Activated CD4-positive, alpha-beta T cell treated with anti-CD3 and anti-CD28 coated beads, Interleukin-10, Interleukin-2, amounts not matched to agents 100 ng/mL and 50 ng/mL, durations not matched to agents 16 hours and 8 hours (primary cell): ENCODE data around the gene TMEM270.
A peak's percentile ranks its signal among the peaks of the same experiment; 100 is the strongest.
"Not testable (repeated sequence)": the region's sequence is repeated elsewhere in the genome, so short reads cannot be mapped to it uniquely, and the experiment has no call there.

Experiments
- DNase-seq: peaks from one replicate; pipeline ENCODE4 v3.0.0-alpha.2; 2020

TMEM270 gene

DNA sequence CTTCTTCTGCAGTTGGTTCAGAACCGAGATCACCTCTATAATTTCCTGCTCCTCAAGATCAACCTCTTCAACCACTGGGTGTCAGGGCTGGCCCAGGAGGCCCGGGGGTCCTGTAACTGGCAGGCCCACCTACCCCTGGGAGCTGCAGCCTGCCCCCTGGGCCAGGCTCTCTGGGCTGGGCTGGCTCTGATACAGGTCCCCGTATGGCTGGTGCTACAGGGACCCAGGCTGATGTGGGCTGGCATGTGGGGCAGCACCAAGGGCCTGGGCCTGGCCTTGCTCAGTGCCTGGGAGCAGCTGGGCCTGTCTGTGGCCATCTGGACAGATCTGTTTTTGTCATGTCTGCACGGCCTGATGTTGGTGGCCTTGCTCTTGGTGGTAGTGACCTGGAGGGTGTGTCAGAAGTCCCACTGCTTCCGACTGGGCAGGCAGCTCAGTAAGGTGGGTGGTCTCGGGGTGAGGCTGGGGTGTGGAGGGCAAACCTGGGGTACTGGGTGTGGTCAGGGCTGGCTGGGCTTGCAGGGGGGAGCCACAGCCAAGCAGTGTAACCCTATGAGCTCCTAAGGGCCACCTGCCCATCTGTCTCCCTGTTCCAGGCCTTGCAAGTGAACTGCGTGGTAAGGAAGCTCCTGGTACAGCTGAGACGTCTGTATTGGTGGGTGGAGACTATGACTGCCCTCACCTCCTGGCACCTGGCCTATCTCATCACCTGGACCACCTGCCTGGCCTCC, 4.2 kb downstream of the TMEM270 start:
- DNase-seq, result no peak

DNA sequence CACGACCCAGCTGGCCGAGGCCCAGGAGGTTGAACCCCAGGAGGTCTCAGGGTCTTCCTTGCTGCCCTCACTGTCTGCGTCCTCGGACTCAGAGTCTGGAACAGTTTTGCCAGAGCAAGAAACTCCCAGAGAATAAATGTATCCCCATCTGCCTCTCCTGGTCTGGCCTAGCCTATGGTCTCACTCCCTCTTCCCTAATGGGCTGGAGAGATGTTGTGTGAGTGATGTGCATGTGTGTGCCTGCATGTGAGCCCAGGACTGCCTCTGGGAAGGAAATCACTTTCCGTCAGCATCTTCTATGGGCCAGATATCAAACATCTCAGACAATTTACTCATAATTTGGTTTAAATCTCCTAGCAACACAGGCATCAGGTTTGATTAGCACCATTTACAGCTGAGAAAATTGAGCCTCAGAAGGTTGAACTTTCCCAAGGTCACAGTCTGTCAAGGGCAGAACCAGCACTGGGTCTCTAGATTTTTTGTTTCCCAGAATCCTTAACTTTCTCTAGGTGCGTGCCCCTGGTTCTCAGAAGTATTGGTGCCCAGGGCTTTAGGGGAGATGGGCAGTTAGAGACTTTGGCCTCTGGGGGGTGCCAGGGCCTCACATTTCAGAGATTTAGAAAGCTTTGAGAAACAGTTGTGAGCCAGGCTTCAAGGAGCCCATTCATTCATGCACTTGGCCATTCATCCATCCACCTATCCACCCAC, 4.9 kb downstream of the TMEM270 start:
- peak; percentile 32 for DNase-seq

DNA sequence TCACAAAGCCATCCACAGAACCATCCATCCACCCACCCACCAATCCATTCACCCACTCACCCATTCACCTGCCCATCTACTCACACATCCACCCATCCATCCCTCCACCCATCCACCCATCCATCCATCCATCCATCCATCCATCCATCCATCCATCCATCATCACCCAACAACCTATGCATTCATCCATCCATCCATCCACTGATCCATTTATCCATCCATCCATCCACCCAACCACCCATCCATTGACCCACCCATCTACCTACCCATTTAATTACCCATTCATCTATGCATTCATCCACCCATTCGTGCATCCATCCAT, 5.4 kb downstream of the TMEM270 start:
- DNase-seq, result no peak

DNA sequence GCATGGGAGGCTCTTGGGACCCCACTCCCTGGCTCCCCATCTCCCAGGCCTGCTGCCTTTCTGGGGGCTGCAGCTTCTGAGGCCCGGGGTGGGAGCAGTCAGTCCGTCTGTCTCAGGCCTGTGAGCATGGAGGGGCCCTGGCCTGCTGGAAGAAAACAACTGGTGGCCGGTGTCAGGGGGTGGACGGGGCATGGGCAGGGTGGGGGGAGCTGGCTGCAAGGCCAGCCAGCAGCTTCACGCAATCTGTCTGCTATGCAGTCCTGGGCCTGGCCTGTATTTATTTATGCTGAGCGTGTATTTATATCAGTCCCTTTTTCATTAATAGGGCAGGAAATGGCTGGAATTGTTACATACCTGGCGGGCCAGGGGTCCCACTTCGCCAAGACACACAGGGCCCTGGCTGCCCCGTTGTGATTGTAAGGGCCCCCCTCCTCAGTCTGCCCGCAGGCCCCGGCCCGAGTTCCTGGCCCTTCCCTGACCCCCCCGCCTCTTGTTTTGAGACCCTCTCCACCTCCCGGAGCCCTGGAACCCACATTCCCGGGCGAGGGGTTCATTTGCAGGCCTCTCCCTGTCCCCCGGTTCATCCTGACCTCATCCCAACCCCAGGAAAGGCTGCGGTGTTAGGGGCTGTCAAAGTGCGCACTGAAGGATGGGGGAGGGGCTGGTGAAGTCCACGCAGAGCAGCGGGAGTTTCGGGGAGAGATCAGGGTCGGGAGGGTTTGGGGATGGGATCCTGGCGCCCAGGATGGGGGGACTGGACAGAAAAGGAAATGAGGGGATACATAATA, 8.2 kb downstream of the TMEM270 start:
- DNase-seq, result no peak

DNA sequence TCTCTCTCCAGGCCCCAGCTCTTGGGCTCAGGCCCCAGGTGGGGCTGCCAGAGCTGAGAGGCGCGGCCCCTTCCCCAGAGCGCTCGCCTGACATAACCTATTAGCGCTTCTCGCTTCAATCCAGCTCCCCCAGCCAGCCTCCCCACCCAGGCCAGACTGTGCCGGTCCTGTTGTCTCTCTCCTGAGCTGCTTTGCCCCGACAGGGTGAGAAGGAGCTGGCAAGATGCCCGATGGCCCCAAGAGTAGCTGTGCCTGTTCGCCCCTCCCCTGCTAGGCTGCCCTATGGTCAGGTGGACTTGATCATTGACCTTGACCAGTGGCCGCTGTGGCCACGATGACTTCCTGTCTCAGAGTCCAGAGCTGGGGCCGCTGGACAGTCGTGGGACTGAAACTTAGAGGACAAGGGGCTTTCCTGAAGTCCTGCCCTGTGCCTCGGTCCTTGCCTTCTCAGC, 9.1 kb downstream of the TMEM270 start:
- DNase-seq, result no peak

DNA sequence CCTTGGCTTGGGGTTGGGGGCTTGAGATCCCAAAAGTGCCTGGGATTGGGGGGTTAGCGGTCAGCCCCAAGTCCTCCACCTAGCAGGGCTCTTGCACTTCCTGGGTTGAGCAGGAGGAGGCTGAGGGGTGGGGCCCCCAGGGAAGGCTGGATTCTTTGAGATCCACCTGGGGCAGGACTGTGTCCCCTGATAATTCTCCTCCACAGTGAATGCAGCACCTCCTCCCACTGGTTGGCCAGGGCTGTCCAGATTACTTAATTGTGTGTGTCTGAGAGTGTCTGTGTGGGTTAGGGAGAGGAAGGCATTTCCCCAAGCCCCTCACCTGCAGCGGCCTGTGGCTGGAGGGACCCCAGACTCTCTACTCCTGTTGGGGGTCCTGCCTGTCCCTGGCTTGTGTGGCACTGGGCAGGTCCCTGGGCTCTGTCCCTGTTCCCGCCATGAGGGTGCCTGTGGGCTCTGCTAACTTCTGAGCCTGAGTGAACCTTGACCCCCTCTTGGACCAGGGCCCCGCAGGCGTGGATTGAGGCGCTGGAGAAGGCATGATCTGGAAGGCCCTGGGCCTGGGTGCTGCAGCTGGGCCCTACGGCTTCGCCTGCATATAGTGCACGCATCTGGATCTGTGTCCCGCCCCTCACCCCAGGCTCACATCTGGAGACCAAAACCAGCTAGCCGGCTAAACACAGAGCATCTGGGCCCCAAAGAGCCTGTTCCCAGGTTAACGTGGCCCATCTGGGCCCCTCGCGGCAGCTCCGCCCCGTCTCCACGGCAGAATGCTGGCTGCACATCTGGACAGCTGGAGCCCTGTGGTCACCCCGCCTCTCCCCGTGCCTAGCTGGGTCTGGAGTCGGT, 10.4 kb downstream of the TMEM270 start:
- no peak for DNase-seq

DNA sequence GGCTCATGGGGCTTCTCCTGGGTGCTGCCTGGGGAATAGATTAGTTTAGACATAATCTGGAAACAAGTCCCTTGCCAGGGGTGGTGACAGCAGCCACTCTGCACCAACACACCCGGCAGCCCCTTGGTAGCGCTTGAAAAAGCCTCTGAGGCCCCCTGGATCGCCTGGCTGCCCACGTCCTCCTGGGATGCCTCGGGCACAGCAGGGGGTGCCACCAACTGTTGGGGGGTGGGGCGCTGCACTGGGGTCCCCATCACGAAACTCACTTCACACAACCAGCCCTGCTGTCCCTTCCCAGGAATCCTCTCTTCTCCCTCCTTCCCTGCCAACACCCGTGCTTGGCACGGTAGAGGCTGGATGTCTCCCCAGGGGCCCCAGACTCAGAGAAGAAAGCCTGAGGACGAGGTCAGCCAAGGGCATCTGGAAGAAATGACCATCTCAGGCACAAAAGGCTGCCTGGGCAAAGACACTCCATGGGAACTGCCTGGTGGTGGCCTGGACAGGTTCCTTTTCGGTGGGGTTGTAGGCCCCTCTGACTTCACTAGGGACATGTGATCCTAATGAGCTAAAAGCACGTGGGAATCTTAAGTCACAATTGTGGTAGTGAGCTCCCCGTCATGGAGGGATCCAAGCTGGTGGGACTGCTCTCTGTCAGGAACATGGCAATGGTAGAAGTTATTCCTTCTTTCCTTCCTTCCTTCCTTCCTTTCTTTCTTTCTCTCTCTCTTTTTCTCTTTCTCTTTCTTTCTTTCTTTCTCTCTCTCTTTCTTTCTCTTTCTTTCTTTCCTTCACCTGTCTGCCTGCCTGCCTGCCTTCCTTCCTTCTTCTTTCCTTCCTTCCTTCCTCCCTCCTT, 11.3 kb downstream of the TMEM270 start:
- DNase-seq, result no peak

DNA sequence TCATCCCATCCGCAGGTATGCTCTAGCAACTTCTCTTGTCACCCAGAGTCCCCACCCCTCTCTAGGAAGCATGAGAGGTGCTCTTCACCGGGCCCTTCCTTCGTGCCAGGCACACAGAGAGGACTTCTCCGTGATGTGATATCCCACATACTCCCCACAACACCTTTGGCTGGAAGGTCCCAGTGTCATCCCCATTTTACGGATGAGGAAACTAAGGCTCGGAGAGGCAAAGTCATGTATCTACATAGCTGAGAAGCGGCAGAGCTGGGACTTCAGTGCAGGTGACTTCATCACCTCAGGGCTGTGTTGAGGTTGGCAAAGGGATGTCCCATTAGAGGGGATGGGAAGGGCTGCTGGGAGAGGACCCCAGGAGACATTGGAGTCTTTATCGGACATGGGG, 15.4 kb downstream of the TMEM270 start:
- no peak for DNase-seq

DNA sequence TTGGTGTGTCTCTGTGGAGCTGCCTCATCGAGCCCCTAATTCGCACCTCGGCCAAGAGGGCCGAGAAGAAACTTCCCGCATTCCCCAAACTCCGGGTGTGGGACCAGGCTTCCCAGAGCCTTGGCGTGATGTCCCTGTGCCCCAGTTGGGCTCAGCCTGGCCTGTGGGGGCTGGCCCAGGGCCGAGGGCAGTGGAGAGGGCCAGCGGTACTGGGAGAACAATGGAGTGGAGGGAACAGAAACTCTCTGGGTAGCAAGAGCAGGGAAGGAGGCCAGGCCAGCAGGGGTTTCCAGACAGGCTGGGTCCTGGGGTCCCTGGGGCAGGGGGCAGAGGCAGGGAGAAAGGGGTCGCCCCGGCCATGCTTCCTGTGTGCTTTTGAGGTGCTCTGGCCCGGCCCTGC, 16.0 kb downstream of the TMEM270 start:
- no peak for DNase-seq

DNA sequence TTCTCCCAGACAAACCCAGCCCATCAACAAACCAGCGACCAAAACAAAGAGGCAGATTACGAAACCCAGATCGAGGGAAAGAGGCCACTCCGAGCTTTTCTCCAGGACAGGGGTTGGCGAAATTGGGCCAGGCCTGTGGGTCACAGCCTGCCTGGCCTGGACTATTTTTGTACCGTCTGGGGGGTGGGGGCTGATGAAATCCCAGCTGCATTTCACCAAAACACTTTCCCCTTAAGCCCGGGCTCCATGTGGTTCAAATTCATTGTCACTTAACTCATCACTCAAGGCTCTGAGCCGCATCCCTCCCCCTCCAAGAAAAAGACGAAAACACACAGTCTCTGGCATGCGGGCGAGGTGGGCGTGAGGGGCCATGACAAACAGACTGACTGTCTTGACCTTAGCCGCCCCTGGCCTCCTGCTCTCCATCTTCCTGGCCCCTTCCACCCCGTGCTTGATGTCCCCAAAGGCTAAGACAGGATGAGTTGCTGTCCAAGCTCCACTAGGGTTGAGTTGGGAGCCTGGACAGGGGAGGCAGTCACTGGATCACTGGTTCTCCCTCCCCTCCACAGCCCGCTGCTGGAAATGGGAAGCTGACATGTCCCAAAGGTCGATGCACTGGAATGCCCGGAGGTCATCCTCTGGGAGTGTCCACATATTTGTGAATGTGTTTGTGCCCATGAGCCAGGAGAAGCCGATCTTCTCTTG, 19.2 kb downstream of the TMEM270 start:
- DNase-seq, result no peak

DNA sequence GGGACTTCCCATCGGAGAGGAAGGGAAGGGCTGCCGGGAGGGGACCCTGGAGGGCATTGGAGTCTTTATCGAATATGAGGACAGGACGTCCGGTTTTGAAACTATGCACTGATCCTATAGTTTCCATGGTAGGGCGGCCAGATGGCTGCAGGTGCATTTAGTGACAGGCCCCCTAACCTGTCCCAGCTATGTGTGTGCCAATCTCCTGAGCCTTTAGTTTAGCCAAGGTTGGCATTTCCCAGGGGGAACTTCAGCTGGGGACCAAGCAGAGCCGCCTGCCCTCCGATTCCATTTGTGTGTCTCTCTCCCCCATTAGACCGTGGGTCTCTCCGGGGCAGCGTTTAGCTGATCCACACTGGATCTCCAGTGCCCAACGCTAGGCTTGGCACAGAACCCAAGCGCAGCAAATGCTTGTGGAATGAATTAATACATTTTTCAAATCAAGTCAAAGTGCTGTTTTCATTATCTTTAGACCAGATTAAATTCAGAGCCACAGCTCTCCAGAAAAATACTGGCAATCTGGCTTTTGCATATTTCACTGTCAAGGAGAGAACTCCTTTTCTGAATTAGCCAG, 19.9 kb downstream of the TMEM270 start:
- DNase-seq, result no peak

DNA sequence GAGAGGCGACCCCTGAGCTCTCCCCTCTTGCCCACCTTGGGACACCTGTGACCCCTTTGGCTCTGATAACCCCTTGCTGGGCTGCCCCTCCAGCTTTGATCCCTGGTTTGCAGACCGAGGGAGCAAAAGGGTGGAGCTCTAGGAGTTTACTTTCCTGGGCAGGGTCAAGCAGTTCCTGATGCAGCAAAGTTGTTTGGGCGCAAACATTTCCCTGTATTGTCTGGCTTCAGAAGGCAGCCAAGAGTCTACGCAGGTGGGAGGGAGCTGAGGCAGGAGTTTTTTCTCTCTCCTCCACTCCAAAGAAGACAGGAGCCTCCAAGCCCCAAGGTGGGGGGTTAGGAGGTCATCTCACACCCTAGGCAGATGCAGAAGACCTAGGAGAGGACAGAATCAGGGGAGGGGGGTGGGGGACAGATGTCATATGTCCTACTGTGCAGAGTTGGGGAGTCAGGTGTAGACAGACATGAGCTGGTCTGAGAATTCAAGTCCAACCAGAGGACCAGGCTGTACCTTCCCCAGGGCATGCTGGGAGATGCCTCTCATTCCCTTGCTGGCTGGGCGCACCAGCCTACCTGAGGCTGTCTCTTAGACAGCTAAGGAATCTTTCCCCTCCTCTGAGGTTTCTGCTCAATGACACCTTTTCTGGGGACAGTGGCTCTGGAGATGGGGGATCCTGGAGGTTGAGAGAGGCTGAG, 20.5 kb downstream of the TMEM270 start:
- no peak for DNase-seq

DNA sequence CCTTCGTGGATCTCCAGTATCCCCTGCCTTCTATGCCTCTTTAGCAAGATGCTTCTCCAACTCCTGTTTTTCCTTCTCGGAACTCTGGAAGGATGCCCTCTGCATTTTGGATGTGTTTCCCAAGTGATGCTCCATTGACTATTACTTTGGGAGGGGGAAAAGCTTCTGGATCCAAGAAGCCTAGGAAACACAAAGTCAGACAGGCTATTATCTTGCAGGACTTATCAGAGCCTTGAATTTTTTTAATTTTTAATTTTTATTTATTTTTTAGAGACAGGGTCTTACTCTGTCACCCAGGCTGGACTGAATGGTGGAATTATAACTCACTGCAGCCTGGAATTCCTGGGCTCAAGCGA, 21.1 kb downstream of the TMEM270 start:
- DNase-seq, result no peak

DNA sequence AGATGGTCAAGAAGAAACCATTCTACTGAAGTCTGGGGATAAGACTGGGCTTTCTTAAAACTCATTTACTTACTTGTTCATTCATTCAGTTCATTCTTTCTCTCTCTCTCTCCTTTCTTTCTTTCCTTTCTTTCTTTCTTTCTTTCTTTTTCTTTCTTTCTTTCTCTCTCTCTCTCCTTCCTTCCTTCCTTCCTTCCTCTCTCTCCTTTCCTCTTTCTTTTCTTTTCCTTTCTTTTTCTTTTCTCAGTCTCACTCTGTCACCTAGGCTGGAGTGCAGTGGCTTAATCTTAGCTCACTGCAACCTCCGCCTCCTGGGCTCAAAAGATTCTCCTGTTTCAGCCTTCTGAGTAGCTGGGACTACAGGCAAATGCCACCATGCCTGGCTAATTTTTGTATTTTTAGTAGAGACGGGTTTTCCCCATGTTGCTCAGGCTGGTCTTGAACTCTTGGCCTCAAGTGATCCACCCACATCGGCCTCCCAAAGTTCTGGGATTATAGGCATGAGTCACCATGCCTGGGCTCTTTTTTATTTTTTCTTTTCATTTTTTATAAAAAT, 24.0 kb downstream of the TMEM270 start:
- DNase-seq, result not testable (repeated sequence)

DNA sequence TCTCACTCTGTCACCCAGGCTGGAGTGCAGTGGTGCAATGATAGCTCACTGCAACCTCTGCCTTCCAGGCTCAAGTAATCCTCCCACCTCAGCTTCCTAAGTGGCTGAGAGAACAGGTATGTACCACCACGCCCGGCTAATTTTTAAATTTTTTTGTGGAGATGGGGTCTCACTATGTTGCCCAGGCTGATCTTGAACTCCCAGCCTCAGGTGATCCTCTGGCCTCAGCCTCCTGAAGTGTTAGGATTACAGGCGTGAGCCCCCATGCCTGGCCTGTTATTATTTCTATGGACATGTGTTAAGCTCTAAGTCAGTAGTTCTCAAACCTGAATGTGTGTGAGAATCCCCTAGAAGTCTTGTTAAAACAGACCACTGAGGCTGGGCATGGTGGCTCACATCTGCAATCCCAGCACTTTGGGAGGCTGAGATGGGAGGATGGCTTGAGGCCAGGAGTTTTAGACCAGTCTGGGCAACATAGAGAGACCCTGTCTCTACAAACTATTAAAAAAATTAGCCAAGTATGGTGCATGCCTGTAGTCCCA, 24.5 kb downstream of the TMEM270 start:
- DNase-seq, result no peak

DNA sequence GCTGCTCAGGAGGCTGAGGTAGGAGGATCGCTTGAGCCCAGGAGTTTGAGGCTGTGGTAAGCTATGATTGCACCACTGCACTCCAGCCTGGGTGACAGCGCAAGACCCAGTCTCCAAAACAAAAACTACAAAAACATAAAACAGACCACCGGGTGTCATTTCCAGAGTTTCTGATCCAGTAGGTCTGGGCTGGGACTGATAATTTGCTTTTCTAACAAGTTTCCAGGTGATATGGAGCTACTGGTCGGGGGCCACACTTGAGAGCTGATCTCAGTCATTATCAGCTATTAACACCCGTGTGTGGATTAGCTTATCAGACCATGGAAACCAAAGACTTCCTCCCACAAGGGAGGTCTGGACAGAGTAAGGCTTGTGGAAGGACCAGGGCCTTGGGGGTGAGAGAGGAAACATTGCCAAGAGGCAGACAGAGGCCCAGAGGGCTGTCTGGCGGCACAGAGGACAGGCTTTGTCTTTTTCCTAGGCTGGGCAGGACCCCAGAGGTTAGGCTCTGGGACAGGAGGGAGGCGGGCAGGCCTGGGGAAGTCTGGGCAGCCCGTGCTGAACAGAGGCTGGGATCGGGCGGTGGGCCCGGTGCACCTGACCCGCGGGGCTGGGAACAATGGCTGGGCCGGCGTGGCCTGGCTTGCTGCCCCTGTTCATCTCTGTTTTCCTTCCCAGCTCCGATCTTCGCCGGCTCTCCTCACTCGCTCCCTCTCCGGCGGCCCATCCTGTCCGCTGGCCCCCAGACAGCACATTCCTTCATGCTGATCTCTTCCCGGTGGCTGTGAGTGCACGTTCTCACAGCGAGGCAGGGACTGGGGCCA, 25.2 kb downstream of the TMEM270 start:
- no peak for DNase-seq

DNA sequence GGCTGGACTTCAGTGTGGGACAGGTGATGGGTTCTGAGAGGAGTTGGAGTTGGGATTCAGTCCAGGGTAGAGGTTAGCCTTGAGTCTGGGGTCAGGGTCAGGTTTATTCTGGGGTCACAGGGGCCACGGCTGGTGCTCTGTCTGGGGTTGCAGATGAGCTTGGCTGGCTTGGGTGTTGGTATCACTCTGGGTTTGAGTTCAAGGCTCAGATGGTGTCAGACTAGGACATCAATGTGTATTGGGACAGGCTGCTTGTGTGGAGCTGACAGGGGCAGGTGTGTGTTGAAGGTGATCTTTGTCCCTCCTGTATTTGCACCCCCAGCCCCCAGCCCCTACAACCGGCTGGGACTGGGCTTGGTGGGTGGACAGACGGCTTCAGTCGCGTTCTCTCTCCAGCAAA, 26.8 kb downstream of the TMEM270 start:
- DNase-seq, result no peak

DNA sequence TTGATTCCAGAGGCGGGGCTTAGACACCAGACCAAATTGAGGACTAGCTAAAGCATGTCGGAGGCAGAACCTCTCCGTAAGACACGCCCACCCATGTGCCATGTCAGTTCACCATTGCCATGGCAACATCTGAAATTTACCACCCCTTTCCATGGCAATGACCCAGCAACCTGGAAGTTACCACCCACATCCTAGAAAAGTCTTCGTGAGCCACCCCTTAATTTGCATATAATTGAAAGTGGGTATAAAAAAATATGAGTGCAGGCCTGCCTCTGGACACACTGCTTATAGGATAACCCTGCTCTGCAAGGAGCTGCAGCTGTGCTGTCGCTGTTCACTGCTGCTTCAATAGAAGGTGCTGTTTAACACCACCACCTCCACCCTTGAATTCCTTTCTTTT, 28.0 kb downstream of the TMEM270 start:
- DNase-seq, result no peak
